ENCODE results near the gene KATNBL1. TPM values are rescaled to one million over a fixed set of nuclear protein-coding genes. Genes with fewer than 3 reads are reported as not detected.

Gene KATNBL1
- total RNA-seq, 1 experiment from 2014 or later = 12.9 TPM

- Mint-ChIP-seq H3K27me3 (ENCODE audit: unreplicated experiment) (no peaks in the 10 kb centered on the region), H3K27ac (ENCODE audit: unreplicated experiment) (no peak overlapping the region), H3K4me3 (ENCODE audit: low read depth, unreplicated experiment) (no peak overlapping the region), H3K4me1 (ENCODE audit: low read depth, unreplicated experiment) (no peaks in the 10 kb centered on the region), H3K36me3 (ENCODE audit: insufficient read depth, unreplicated experiment) (no peaks in the 10 kb centered on the region), H3K9me3 (ENCODE audit: low read depth, unreplicated experiment) (peaks cover 7% of the 10 kb centered on the region)
- CTCF ChIA-PET = no interaction called here
- no peak for TF ChIP-seq CTCF (IDR thresholded peaks at IDR 0.05; ENCODE audit: unreplicated experiment)
- DNase-seq = no peak
- no TSS peak for BruUV-seq (replicated peaks)
- intact Hi-C loops (cut with micrococcal nuclease; ENCODE audit: unreplicated experiment) = no loop called here
These were observed 48.5 kb downstream of the KATNBL1 start for GRCh38 chr15:34161329-34161963.

GRCh38 chr15:34160735-34161134, 49.2 kb downstream of the KATNBL1 start:
- BruUV-seq (replicated peaks) = no TSS peak
- H3K27ac Mint-ChIP-seq (ENCODE audit: unreplicated experiment) = no peak overlapping the region
- no peak for TF ChIP-seq CTCF (IDR thresholded peaks at IDR 0.05; ENCODE audit: unreplicated experiment)
- intact Hi-C loops (cut with micrococcal nuclease; ENCODE audit: unreplicated experiment) = no loop called here
- peaks cover 7% of the 10 kb centered on the region for H3K9me3 Mint-ChIP-seq (ENCODE audit: low read depth, unreplicated experiment)
- no peak for DNase-seq
- CTCF ChIA-PET = no interaction called here
- no peaks in the 10 kb centered on the region for H3K36me3 Mint-ChIP-seq (ENCODE audit: insufficient read depth, unreplicated experiment)
- no peaks in the 10 kb centered on the region for H3K4me1 Mint-ChIP-seq (ENCODE audit: low read depth, unreplicated experiment)
- H3K4me3 Mint-ChIP-seq (ENCODE audit: low read depth, unreplicated experiment) = no peak overlapping the region
- H3K27me3 Mint-ChIP-seq (ENCODE audit: unreplicated experiment) = no peaks in the 10 kb centered on the region

- Mint-ChIP-seq H3K4me1 (ENCODE audit: low read depth, unreplicated experiment) (no peaks in the 10 kb centered on the region), H3K9me3 (ENCODE audit: low read depth, unreplicated experiment) (peaks cover 7% of the 10 kb centered on the region)
- CTCF ChIA-PET = no interaction called here
These were observed 51.5 kb downstream of the KATNBL1 start for GRCh38 chr15:34158355-34158754.

GRCh38 chr15:34155859-34156258, 54.0 kb downstream of the KATNBL1 start:
- TF ChIP-seq CTCF (IDR thresholded peaks at IDR 0.05; ENCODE audit: unreplicated experiment) = no peak
- no peak for DNase-seq
- Mint-ChIP-seq H3K27ac (ENCODE audit: unreplicated experiment) (no peak overlapping the region), H3K4me3 (ENCODE audit: low read depth, unreplicated experiment) (no peak overlapping the region), H3K9me3 (ENCODE audit: low read depth, unreplicated experiment) (peaks cover 4% of the 10 kb centered on the region), H3K27me3 (ENCODE audit: unreplicated experiment) (no peaks in the 10 kb centered on the region), H3K4me1 (ENCODE audit: low read depth, unreplicated experiment) (no peaks in the 10 kb centered on the region), H3K36me3 (ENCODE audit: insufficient read depth, unreplicated experiment) (no peaks in the 10 kb centered on the region)
- intact Hi-C loops (cut with micrococcal nuclease; ENCODE audit: unreplicated experiment) = no loop called here
- CTCF ChIA-PET = no interaction called here
- no TSS peak for BruUV-seq (replicated peaks)

More at GRCh38 chr15:34158355-34158754, 51.5 kb downstream of the KATNBL1 start:
- no peak overlapping the region for H3K4me3 Mint-ChIP-seq (ENCODE audit: low read depth, unreplicated experiment)
- no TSS peak for BruUV-seq (replicated peaks)
- H3K36me3 Mint-ChIP-seq (ENCODE audit: insufficient read depth, unreplicated experiment) = no peaks in the 10 kb centered on the region
- DNase-seq = no peak
- H3K27ac Mint-ChIP-seq (ENCODE audit: unreplicated experiment) = no peak overlapping the region
- no peak for TF ChIP-seq CTCF (IDR thresholded peaks at IDR 0.05; ENCODE audit: unreplicated experiment)
- no peaks in the 10 kb centered on the region for H3K27me3 Mint-ChIP-seq (ENCODE audit: unreplicated experiment)
- intact Hi-C loops (cut with micrococcal nuclease; ENCODE audit: unreplicated experiment) = no loop called here
